ENCODE measurements around the gene SHH.

DNA sequence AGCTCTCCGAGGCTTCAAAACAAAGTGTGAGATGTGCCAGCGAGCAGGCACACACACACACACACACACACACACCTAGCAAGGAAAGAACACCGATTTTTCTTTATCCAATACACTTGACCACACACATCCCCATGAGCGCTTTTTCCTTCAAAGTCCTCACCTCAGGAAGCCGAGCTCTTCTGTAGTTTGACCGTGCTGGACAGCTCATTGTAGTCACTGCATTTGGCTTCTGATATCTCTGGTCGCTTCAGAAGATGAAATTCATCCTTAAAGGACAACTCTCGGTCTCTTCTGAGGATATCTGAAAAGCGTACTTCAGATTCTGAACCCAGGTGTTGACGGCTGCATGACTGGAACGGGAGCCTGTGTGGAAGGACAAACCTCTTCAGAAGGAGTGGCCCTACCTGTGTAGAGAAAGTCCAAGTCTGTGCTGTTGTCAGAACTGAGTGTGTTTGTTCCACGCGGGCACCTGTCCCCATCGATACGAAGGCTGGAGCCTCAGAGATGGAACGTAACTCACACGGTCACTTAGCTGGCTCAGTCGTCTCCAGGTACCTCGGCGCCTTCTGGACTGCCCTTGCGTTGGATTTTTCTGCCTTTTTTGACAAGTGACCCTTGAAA lies 28.1 kb upstream of the SHH start:
- TF ChIP-seq EZH2 (IDR thresholded peaks at IDR 0.05; ENCODE audit: borderline replicate concordance, low read depth, low read length, poor library complexity, severe bottlenecking), result no peak
- TF ChIP-seq, protein P1, sequence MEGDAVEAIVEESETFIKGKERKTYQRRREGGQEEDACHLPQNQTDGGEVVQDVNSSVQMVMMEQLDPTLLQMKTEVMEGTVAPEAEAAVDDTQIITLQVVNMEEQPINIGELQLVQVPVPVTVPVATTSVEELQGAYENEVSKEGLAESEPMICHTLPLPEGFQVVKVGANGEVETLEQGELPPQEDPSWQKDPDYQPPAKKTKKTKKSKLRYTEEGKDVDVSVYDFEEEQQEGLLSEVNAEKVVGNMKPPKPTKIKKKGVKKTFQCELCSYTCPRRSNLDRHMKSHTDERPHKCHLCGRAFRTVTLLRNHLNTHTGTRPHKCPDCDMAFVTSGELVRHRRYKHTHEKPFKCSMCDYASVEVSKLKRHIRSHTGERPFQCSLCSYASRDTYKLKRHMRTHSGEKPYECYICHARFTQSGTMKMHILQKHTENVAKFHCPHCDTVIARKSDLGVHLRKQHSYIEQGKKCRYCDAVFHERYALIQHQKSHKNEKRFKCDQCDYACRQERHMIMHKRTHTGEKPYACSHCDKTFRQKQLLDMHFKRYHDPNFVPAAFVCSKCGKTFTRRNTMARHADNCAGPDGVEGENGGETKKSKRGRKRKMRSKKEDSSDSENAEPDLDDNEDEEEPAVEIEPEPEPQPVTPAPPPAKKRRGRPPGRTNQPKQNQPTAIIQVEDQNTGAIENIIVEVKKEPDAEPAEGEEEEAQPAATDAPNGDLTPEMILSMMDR (conservative IDR thresholded peaks at IDR 0.05; ENCODE audit: low read depth, low read length), result no peak
